OCI-LY1 (cell line): ENCODE results near the gene IL36RN.

Experiments used
- EZH2 ChIP-seq: fragments of 200-600 bp; sonication (generic), shearing (Covaris generic); IDR thresholded peaks from 2 replicates; pipeline ENCODE4 v1.8.0; 2017; ENCODE audit warnings: borderline replicate concordance, mixed run types, mild to moderate bottlenecking, antibody characterized with exemption, low read length, moderate library complexity, mixed read lengths
- TF ChIP-seq, protein P1 (sequence below): fragments of 200-600 bp; sonication (generic), shearing (Covaris generic); IDR thresholded peaks from 2 replicates; pipeline ENCODE4 v1.5.1; 2017; ENCODE audit warnings: mild to moderate bottlenecking, antibody characterized with exemption, low read length, moderate library complexity, mixed read lengths

DNA sequence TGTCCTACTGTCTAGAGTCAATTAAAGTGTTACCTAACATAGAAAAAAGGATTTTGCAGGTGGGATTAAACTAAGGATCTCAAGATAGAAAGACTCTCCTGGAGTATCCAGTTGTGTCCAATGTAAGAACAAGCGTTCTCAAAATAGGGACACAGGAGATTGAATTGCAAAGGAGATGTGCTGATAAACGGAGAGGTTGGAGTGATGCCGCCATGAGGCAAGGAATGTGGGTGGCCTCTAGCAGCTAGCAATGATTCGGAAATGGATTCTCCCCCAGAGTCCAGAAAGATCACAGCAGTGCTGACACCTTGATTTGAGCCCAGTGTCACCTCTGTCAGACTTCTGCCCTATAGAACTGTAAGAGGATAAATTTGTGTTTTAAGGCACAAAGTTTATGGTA, 44.3 kb downstream of the IL36RN start:
- TF ChIP-seq, protein P1, sequence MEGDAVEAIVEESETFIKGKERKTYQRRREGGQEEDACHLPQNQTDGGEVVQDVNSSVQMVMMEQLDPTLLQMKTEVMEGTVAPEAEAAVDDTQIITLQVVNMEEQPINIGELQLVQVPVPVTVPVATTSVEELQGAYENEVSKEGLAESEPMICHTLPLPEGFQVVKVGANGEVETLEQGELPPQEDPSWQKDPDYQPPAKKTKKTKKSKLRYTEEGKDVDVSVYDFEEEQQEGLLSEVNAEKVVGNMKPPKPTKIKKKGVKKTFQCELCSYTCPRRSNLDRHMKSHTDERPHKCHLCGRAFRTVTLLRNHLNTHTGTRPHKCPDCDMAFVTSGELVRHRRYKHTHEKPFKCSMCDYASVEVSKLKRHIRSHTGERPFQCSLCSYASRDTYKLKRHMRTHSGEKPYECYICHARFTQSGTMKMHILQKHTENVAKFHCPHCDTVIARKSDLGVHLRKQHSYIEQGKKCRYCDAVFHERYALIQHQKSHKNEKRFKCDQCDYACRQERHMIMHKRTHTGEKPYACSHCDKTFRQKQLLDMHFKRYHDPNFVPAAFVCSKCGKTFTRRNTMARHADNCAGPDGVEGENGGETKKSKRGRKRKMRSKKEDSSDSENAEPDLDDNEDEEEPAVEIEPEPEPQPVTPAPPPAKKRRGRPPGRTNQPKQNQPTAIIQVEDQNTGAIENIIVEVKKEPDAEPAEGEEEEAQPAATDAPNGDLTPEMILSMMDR: no peak
- TF ChIP-seq EZH2: no peak
